NCI-H2171 (cell line): ENCODE data around the gene CA4.

Experiments used
- DNase-seq: peaks from one replicate; lab custom pipeline; 2025; lab: John Stamatoyannopoulos, UW

CA4 gene

GRCh38 chr17:60155815-60156214 lies 6.0 kb downstream of the CA4 start:
- DNase-seq = no peak

GRCh38 chr17:60156746-60157145 lies 7.0 kb downstream of the CA4 start:
- no peak for DNase-seq

GRCh38 chr17:60157487-60158040 lies 7.8 kb downstream of the CA4 start:
- DNase-seq = no peak

GRCh38 chr17:60158751-60159478 lies 9.1 kb downstream of the CA4 start:
- no peak for DNase-seq

GRCh38 chr17:60159479-60159866 lies 9.7 kb downstream of the CA4 start:
- DNase-seq = no peak

GRCh38 chr17:60160829-60161501 lies 11.2 kb downstream of the CA4 start:
- no peak for DNase-seq

- DNase-seq = no peak
Measured at GRCh38 chr17:60161598-60162330, 12.0 kb downstream of the CA4 start.

- no peak for DNase-seq
Measured at GRCh38 chr17:60163108-60163784, 13.5 kb downstream of the CA4 start.

- DNase-seq = no peak
Measured at GRCh38 chr17:60164164-60164563, 14.4 kb downstream of the CA4 start.

GRCh38 chr17:60164697-60165096 lies 14.9 kb downstream of the CA4 start:
- DNase-seq = no peak

- DNase-seq = no peak
Measured at GRCh38 chr17:60165223-60165622, 15.4 kb downstream of the CA4 start.

GRCh38 chr17:60165971-60166370 lies 16.2 kb downstream of the CA4 start:
- no peak for DNase-seq

GRCh38 chr17:60167065-60167741 lies 17.4 kb downstream of the CA4 start:
- DNase-seq = no peak

- no peak for DNase-seq
Measured at GRCh38 chr17:60168654-60169053, 18.9 kb downstream of the CA4 start.

GRCh38 chr17:60169921-60170817 lies 20.4 kb downstream of the CA4 start:
- no peak for DNase-seq

- DNase-seq = no peak
Measured at GRCh38 chr17:60170835-60171752, 21.3 kb downstream of the CA4 start.

- no peak for DNase-seq
Measured at GRCh38 chr17:60171753-60172079, 21.9 kb downstream of the CA4 start.

- DNase-seq = no peak
Measured at GRCh38 chr17:60173304-60173819, 23.6 kb downstream of the CA4 start.

GRCh38 chr17:60174035-60174434 lies 24.3 kb downstream of the CA4 start:
- DNase-seq = no peak
